Iris pigment epithelial cell (primary cell): ENCODE data around the gene ZNF91.
"Not testable (repeated sequence)": the region's sequence is repeated elsewhere in the genome, so short reads cannot be mapped to it uniquely, and the experiment has no call there.

Experiments used
- DNase-seq: peaks from one replicate; pipeline ENCODE4 v3.0.0-alpha.2; 2011; ENCODE audit warnings: low read depth

ZNF91 gene

GRCh38 chr19:23318941-23319340 lies 76.3 kb downstream of the ZNF91 start:
- DNase-seq: not testable (repeated sequence)

DNA sequence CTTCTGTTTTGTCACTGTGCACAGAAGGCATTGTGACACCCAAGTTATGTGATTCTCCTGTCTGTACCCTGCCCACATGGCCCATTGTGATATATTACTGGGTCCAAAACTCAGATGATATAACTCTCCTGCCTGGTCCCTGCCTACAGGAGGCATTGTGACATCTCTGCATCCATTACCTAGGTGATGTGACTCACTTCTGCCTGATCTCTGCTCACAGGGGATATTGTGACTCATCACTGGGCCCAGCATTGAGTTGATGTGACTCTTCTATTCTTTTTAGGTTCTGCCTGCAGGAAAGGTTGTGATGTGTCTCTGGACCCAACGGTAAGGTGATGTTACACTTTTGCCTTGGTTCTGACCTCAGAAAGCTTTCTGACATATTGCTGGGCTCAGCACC lies 77.1 kb downstream of the ZNF91 start:
- DNase-seq: peak; percentile 17

DNA sequence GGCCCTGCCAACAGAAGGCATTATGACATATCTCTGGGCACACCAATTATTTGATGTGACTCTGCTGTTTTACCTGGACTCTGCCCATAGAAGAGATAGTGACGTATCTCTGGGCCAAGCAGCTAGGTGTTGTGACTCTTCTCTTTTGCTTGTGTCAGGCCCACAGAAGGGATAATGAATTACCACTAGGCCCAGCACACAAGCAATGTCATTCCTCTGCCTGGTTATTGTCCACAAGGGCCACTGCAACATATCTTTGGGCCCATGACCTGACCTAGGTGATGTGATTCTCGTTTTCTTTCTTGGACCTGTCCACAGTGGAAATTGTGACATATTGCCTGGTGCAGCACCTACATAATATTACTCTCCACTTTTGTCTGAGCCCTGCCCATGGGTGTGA lies 80.0 kb downstream of the ZNF91 start:
- no peak for DNase-seq

DNA sequence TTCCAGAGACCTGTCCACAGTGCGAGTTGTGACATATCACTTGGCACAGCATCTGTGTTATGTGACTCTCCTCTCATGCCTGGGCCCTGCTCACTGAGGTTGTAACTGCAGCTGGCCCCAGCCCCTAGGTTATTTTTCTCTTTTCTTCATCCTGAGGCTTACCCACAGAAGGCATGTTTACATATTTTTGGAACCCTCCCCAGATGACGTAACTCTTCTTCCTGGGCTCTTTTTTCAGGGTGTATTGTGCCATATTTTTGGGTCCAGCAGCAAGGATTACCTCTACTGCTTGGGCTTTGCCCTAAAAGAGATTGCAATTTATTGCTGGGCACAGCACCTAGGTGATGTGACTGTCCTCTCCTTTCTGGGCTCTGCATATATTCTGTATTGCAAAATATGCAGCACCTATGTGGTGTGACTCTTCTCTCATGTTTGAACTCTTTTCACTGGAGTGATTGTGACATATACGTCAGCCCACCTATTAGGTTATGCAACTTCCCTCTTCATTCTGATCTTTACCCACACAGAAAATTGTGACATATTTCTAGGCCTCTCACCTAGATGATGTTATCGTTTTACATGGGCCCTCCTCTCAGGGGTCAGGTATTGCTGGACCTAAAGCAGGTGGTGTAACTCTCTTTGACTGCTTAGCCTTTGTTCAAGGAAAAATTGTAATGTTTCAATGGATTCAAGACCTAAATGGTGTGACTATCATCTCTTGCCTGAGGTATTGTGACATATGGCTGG lies 80.6 kb downstream of the ZNF91 start:
- no peak for DNase-seq

- DNase-seq: no peak
Observed at GRCh38 chr19:23313196-23313595, 82.1 kb downstream of the ZNF91 start.

DNA sequence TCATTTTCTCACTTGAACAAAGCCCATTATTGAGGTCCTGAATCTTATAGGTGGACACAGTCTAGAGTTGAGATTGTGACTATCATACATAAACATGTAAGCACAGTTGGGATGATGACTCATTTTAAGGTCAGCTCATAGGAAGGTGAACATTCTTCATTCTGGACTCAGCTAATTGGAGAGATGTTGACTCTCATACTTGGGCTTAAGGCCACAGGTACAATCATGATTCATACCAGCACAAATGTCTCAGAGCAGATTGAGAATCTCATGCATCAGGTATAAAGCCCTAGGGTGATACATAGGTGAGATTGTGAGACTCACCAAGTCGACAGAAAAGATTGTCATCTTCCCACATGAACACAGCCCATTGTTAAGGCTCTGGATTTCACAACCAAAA lies 82.8 kb downstream of the ZNF91 start:
- no peak for DNase-seq

GRCh38 chr19:23311551-23311950 lies 83.7 kb downstream of the ZNF91 start:
- no peak for DNase-seq

GRCh38 chr19:23310729-23311211 lies 84.5 kb downstream of the ZNF91 start:
- no peak for DNase-seq

DNA sequence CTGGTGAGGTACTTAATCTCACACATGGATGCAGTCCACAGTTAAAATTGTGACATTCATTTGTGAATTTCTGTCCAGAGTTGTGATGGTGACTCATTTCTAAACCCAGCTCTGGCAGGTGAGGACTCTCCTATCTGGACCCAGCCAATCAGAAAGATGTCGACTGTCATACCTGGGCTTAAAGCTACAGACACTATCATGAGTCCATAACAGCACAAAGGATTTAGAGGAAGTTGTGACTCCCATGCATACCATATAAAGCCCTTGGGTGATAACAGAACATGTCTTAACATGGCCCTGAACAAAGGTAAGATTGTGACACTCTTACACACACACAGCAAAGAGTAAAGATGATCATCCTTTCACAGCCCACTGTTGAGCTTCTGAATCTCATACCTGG lies 85.3 kb downstream of the ZNF91 start:
- no peak for DNase-seq

GRCh38 chr19:23305555-23305954 lies 89.7 kb downstream of the ZNF91 start:
- no peak for DNase-seq

- no peak for DNase-seq
Observed at GRCh38 chr19:23304238-23304637, 91.0 kb downstream of the ZNF91 start.

- no peak for DNase-seq
Observed at GRCh38 chr19:23294141-23294540, 101.1 kb downstream of the ZNF91 start.

DNA sequence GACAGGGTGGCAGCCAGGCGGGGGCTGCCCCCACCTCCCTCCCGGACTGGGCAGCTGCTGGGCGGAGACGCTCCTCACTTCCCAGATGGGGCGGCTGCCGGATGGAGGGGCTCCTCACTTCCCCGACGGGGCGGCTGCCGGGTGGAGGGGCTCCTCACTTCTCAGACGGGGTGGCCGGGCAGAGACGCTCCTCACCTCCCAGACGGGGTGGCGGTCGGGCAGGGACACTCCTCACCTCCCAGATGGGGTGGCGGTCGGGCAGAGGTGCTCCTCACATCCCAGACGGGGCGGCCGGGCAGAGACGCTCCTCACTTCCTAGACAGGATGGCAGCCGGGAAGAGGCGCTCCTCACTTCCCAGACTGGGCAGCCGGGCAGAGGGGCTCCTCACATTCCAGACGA lies 105.3 kb downstream of the ZNF91 start:
- not testable (repeated sequence) for DNase-seq
